ENCODE data around the gene RAN. TPM values are rescaled to one million over a fixed set of nuclear protein-coding genes. Genes with fewer than 3 reads are reported as not detected.

Gene RAN
- total RNA-seq, 1 experiment from 2014 or later, result 1,467 TPM

DNA sequence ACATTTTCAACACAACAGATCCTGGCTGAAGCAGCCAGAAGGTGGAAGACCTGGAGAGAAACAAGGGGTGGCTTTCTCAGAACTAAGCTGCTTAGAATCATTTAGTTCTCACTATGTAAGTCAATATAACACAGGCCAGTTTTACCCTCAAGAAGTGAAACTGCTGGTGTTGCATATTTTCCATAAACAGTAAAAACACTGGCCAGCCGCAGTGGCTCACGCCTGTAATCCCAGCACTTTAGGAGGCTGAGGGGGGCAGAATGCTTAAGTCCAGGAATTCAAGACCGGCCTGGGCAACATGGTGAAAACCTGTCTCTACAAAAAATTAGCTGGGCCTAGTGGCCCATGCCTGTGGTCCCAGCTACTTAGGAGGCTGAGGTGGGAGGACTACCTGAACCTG is 44.4 kb upstream of the RAN start:
- BruUV-seq (replicated peaks), result no TSS peak
- H3K27ac Mint-ChIP-seq (ENCODE audit: low read depth, unreplicated experiment), result no peak overlapping the region
- H3K4me1 Mint-ChIP-seq (ENCODE audit: insufficient read depth, unreplicated experiment), result peaks cover 6% of the 10 kb centered on the region
- DNase-seq (ENCODE audit: unreplicated experiment), result no peak
- H3K36me3 Mint-ChIP-seq (ENCODE audit: insufficient read depth, unreplicated experiment), result peaks cover 14% of the 10 kb centered on the region
- intact Hi-C loops (cut with micrococcal nuclease), result no loop called here
- no peaks in the 10 kb centered on the region for H3K27me3 Mint-ChIP-seq (ENCODE audit: insufficient read depth, unreplicated experiment)
- H3K4me3 Mint-ChIP-seq (ENCODE audit: unreplicated experiment), result no peak overlapping the region
- ChIA-PET POLR2A (interaction anchor here (1.0 kb wide), 1 partner anchor 9 kb away, joined by 4 read pairs; no protein-coding TSS in a partner anchor), CTCF (interaction anchor here (0.8 to 1.2 kb wide), 2 partner anchors 8 to 226 kb away, joined by 3 to 4 read pairs; no protein-coding TSS in a partner anchor)
- TF ChIP-seq, protein P1, sequence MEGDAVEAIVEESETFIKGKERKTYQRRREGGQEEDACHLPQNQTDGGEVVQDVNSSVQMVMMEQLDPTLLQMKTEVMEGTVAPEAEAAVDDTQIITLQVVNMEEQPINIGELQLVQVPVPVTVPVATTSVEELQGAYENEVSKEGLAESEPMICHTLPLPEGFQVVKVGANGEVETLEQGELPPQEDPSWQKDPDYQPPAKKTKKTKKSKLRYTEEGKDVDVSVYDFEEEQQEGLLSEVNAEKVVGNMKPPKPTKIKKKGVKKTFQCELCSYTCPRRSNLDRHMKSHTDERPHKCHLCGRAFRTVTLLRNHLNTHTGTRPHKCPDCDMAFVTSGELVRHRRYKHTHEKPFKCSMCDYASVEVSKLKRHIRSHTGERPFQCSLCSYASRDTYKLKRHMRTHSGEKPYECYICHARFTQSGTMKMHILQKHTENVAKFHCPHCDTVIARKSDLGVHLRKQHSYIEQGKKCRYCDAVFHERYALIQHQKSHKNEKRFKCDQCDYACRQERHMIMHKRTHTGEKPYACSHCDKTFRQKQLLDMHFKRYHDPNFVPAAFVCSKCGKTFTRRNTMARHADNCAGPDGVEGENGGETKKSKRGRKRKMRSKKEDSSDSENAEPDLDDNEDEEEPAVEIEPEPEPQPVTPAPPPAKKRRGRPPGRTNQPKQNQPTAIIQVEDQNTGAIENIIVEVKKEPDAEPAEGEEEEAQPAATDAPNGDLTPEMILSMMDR (IDR thresholded peaks at IDR 0.05; ENCODE audit: unreplicated experiment), result no peak
- no peaks in the 10 kb centered on the region for H3K9me3 Mint-ChIP-seq (ENCODE audit: unreplicated experiment)

DNA sequence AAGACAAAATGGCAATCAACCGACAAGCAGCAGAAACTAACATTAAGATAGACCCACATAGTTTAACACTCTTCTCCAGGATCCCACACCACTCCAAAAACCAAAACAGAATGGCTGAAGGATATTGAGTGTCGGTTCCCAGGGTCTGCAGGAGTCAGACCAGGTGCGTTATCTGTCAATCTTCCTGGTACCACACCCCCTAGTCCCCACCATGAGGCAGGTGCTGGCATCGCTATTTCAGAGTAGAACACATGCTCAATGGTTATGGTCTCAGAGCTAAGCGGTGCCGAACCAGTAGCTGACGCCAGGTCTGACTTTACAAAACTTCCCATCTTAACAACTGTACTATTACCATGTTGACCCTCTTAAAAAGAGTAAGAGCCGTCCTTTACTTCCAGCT is 43.0 kb upstream of the RAN start:
- peaks cover 17% of the 10 kb centered on the region for H3K4me1 Mint-ChIP-seq (ENCODE audit: insufficient read depth, unreplicated experiment)
- no peak overlapping the region for H3K4me3 Mint-ChIP-seq (ENCODE audit: unreplicated experiment)
- DNase-seq (ENCODE audit: unreplicated experiment), result no peak
- ChIA-PET CTCF (interaction anchor here (0.9 to 2.2 kb wide), 3 partner anchors 9 to 11 kb away, joined by 3 to 8 read pairs (median 4); no protein-coding TSS in a partner anchor), POLR2A (no interaction called here)
- H3K27me3 Mint-ChIP-seq (ENCODE audit: insufficient read depth, unreplicated experiment), result no peaks in the 10 kb centered on the region
- no TSS peak for BruUV-seq (replicated peaks)
- TF ChIP-seq, protein P1 (IDR thresholded peaks at IDR 0.05; ENCODE audit: unreplicated experiment), result no peak
- H3K36me3 Mint-ChIP-seq (ENCODE audit: insufficient read depth, unreplicated experiment), result peaks cover 11% of the 10 kb centered on the region
- H3K9me3 Mint-ChIP-seq (ENCODE audit: unreplicated experiment), result no peaks in the 10 kb centered on the region
- H3K27ac Mint-ChIP-seq (ENCODE audit: low read depth, unreplicated experiment), result no peak overlapping the region
- intact Hi-C loops (cut with micrococcal nuclease), result no loop called here

DNA sequence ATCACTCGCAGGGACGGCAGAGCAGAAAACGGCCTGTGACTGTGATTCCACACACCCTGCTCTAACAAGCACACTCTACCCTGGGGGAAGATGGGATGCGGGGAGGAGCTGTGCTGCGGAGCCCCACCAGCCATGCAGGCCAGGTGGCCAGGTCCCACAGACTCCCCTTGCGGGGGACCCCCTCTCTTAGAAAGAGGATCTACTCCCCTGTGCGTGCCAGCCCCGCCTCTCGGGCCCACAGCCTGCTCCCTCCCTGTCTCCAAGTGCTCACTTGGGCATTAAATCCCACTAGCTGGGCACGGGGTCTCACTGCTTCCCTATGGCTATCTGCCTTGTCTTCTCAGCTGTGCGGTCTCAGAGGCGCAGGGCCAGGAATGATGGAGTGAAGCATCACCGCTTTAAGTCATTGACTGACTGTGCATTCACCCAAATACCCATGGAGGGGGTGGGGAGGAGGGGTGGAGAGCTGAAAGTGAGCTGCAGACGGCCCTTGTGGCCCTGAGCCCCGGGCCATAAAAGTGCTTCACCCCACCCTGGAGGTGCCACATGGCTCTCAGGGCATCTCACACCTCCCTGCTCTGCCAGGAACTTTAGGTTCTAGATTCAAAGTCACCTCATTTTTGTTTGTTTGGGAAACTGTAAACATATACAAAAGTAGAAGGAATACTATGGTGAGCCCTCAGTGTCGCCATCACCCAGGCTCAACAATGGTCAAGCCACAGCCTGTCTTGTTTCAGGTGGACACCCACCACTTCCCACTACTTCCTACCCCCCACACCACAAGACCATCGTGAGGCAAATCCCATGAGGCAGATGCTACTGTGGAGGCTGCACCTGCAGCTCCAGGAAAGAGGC is 42.2 kb upstream of the RAN start:
- H3K27ac Mint-ChIP-seq (ENCODE audit: low read depth, unreplicated experiment), result no peak overlapping the region
- CTCF ChIA-PET, result interaction anchor here (1.0 to 2.2 kb wide), 3 partner anchors 10 to 12 kb away, joined by 4 to 8 read pairs (median 5); partner anchors contain the start of gene STX2
- no TSS peak for BruUV-seq (replicated peaks)
- no peaks in the 10 kb centered on the region for H3K9me3 Mint-ChIP-seq (ENCODE audit: unreplicated experiment)
- no peak overlapping the region for H3K4me3 Mint-ChIP-seq (ENCODE audit: unreplicated experiment)
- DNase-seq (ENCODE audit: unreplicated experiment), result no peak
- POLR2A ChIA-PET, result no interaction called here
- intact Hi-C loops (cut with micrococcal nuclease), result no loop called here
- no peaks in the 10 kb centered on the region for H3K27me3 Mint-ChIP-seq (ENCODE audit: insufficient read depth, unreplicated experiment)
- H3K4me1 Mint-ChIP-seq (ENCODE audit: insufficient read depth, unreplicated experiment), result peaks cover 17% of the 10 kb centered on the region
- peaks cover 9% of the 10 kb centered on the region for H3K36me3 Mint-ChIP-seq (ENCODE audit: insufficient read depth, unreplicated experiment)
- TF ChIP-seq, protein P1 (IDR thresholded peaks at IDR 0.05; ENCODE audit: unreplicated experiment), result no peak

DNA sequence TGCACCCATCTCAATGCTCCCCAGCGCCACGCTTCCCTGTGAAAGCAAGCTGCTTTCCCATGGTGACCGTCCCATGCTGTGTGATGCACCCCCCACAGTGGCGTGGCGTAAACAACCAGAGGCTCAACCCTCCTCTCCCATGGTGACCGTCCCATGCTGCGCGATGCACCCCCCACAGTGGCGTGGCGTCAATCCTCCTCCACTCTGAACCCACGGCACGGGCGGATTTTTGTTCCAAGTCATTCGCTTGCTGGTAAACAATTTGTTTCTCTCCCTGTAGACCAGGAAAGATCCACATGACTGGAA is 41.7 kb upstream of the RAN start:
- ChIA-PET CTCF (interaction anchor here (0.5 to 2.2 kb wide), 3 partner anchors 9 to 36 kb away, joined by 5 to 8 read pairs (median 6); partner anchors contain the start of gene STX2), POLR2A (no interaction called here)
- TF ChIP-seq, protein P1 (IDR thresholded peaks at IDR 0.05; ENCODE audit: unreplicated experiment), result no peak
- Mint-ChIP-seq H3K27me3 (ENCODE audit: insufficient read depth, unreplicated experiment) (no peaks in the 10 kb centered on the region), H3K27ac (ENCODE audit: low read depth, unreplicated experiment) (no peak overlapping the region), H3K4me1 (ENCODE audit: insufficient read depth, unreplicated experiment) (peaks cover 17% of the 10 kb centered on the region), H3K36me3 (ENCODE audit: insufficient read depth, unreplicated experiment) (peaks cover 4% of the 10 kb centered on the region), H3K9me3 (ENCODE audit: unreplicated experiment) (no peaks in the 10 kb centered on the region), H3K4me3 (ENCODE audit: unreplicated experiment) (no peak overlapping the region)
- intact Hi-C loops (cut with micrococcal nuclease), result no loop called here
- no peak for DNase-seq (ENCODE audit: unreplicated experiment)
- no TSS peak for BruUV-seq (replicated peaks)
